GOT3 (cell line): ENCODE data around the gene E4F1.

Experiments
- DNase-seq: peaks from one replicate; lab custom pipeline; 2025; ENCODE audit warnings: mixed read lengths; lab: John Stamatoyannopoulos, UW

The E4F1 gene

GRCh38 chr16:2275476-2276367 lies 52.3 kb downstream of the E4F1 start:
- DNase-seq, result no peak

- DNase-seq, result no peak
These were observed 53.2 kb downstream of the E4F1 start for GRCh38 chr16:2276368-2277195.

GRCh38 chr16:2277466-2278271 lies 54.3 kb downstream of the E4F1 start:
- DNase-seq, result no peak

- no peak for DNase-seq
These were observed 54.8 kb downstream of the E4F1 start for GRCh38 chr16:2278272-2278608.

GRCh38 chr16:2278956-2279800 lies 55.8 kb downstream of the E4F1 start:
- no peak for DNase-seq

- DNase-seq, result no peak
These were observed 57.1 kb downstream of the E4F1 start for GRCh38 chr16:2280461-2280860.

- DNase-seq, result no peak
These were observed 57.7 kb downstream of the E4F1 start for GRCh38 chr16:2280981-2281542.

- no peak for DNase-seq
These were observed 58.9 kb downstream of the E4F1 start for GRCh38 chr16:2282262-2282661.

GRCh38 chr16:2282866-2283555 lies 59.6 kb downstream of the E4F1 start:
- DNase-seq, result no peak

- no peak for DNase-seq
These were observed 60.8 kb downstream of the E4F1 start for GRCh38 chr16:2284001-2284770.

GRCh38 chr16:2284797-2285576 lies 61.6 kb downstream of the E4F1 start:
- DNase-seq, result no peak
